Left ventricle myocardium superior (tissue), 1 donor: ENCODE results near the gene NUDT3. TPM values are rescaled to one million over a fixed set of nuclear protein-coding genes. Genes with fewer than 3 reads are reported as not detected.
A peak's percentile ranks its signal among the peaks of the same experiment; 100 is the strongest.
"Not testable (repeated sequence)": the region's sequence is repeated elsewhere in the genome, so short reads cannot be mapped to it uniquely, and the experiment has no call there.

Experiments used
- ATAC-seq: fragments of 200-7000 bp; cut with Tn5 transposase; one replicate; pipeline ENCODE4 v1.9.1; 2020; ENCODE audit warnings: mild to moderate bottlenecking, moderate library complexity
- DNase-seq: peaks from one replicate; pipeline ENCODE4 v3.0.0-alpha.2; 2020
- intact Hi-C: fragments of 100-400 bp; cut with micrococcal nuclease; formaldehyde crosslinking; loops from one replicate; pipeline ENCODE4 v1.11.0; 2022
- total RNA-seq: library from RNA; stranded (reverse); fragmentation: NEBNext Ultra II Directional; extraction: Animal tissue kit (Norgen Biotek cat#: 25700); gene quantifications from one replicate; pipeline ENCODE4 v1.2.1, GENCODE V29; 2021
- donor health status: DM: no; HTN: yes; CAD: no; lungs with severe emphysema.

NUDT3 gene
- total RNA-seq, 1 donor from 2014 or later, result 59.3 TPM

GRCh38 chr6:34350137-34350933 lies 42.1 kb downstream of the NUDT3 start:
- DNase-seq (no peak), ATAC-seq (peak; percentile 46)
- intact Hi-C loops, result no loop called here

GRCh38 chr6:34349211-34349610 lies 43.3 kb downstream of the NUDT3 start:
- intact Hi-C loops, result no loop called here
- ATAC-seq, result no peak
- no peak for DNase-seq

- DNase-seq (no peak), ATAC-seq (no peak)
- intact Hi-C loops, result no loop called here
Observed at GRCh38 chr6:34347303-34347702, 45.2 kb downstream of the NUDT3 start.

- no peak for DNase-seq
- intact Hi-C loops, result no loop called here
- ATAC-seq, result no peak
Observed at GRCh38 chr6:34346175-34347119, 46.0 kb downstream of the NUDT3 start.

- intact Hi-C loops, result no loop called here
- no peak for DNase-seq
- ATAC-seq, result no peak
Observed at GRCh38 chr6:34343806-34344205, 48.7 kb downstream of the NUDT3 start.

- intact Hi-C loops, result no loop called here
- ATAC-seq, result peak; percentile 42
- no peak for DNase-seq
Observed at GRCh38 chr6:34342247-34342646, 50.2 kb downstream of the NUDT3 start.

GRCh38 chr6:34341481-34341971 lies 50.9 kb downstream of the NUDT3 start:
- ATAC-seq, result peak; percentile 64
- DNase-seq, result no peak
- intact Hi-C loops, result no loop called here

- intact Hi-C loops, result no loop called here
Observed at GRCh38 chr6:34340906-34341480, 51.5 kb downstream of the NUDT3 start.

GRCh38 chr6:34340394-34340793 lies 52.1 kb downstream of the NUDT3 start:
- intact Hi-C loops, result no loop called here
- DNase-seq (no peak), ATAC-seq (no peak)

More at GRCh38 chr6:34340906-34341480, 51.5 kb downstream of the NUDT3 start:
- no peak for ATAC-seq
- no peak for DNase-seq

- intact Hi-C loops, result no loop called here
- ATAC-seq, result no peak
Observed at GRCh38 chr6:34339971-34340370, 52.5 kb downstream of the NUDT3 start.

GRCh38 chr6:34339432-34339831 lies 53.0 kb downstream of the NUDT3 start:
- intact Hi-C loops, result no loop called here
- DNase-seq, result no peak
- no peak for ATAC-seq

More at GRCh38 chr6:34339971-34340370, 52.5 kb downstream of the NUDT3 start:
- no peak for DNase-seq

GRCh38 chr6:34338811-34339210 lies 53.7 kb downstream of the NUDT3 start:
- no peak for ATAC-seq
- DNase-seq, result no peak
- intact Hi-C loops, result no loop called here

- DNase-seq (no peak), ATAC-seq (no peak)
- intact Hi-C loops, result no loop called here
Observed at GRCh38 chr6:34338377-34338776, 54.1 kb downstream of the NUDT3 start.

- ATAC-seq (no peak), DNase-seq (no peak)
- intact Hi-C loops, result no loop called here
Observed at GRCh38 chr6:34334796-34335416, 57.6 kb downstream of the NUDT3 start.

GRCh38 chr6:34333858-34334257 lies 58.6 kb downstream of the NUDT3 start:
- intact Hi-C loops, result no loop called here
- ATAC-seq (peak; percentile 94), DNase-seq (peak; percentile 86)

- no peak for DNase-seq
- intact Hi-C loops, result no loop called here
- peak; percentile 17 for ATAC-seq
Observed at GRCh38 chr6:34332251-34333198, 59.9 kb downstream of the NUDT3 start.

- intact Hi-C loops, result no loop called here
- no peak for ATAC-seq
- DNase-seq, result no peak
Observed at GRCh38 chr6:34331371-34332050, 61.0 kb downstream of the NUDT3 start.

- ATAC-seq, intact Hi-C loops, DNase-seq: not testable (repeated sequence)
Observed at GRCh38 chr6:34329814-34330213, 62.7 kb downstream of the NUDT3 start.
